H1 (cell line): Measurements from ENCODE around the gene ADAM30. TPM values are rescaled to one million over a fixed set of nuclear protein-coding genes. Genes with fewer than 3 reads are reported as not detected.

Experiments used
- CTCF ChIA-PET: fragments of 300-600 bp; sonication (Branson Sonifier 250); formaldehyde crosslinking; loops from one replicate; lab custom pipeline; 2021; ENCODE audit not compliant: partially characterized antibody; lab: Charles Lee
- POLR2A ChIA-PET: fragments of 300-600 bp; sonication (Branson Sonifier 250); formaldehyde crosslinking; loops from one replicate; lab custom pipeline; 2021; ENCODE audit warnings: inconsistent platforms; ENCODE audit not compliant: partially characterized antibody; lab: Charles Lee
- DNase-seq, 2 experiments: peaks; one replicate each; pipeline versions ENCODE4 v3.0.0 to v3.0.0-alpha.2; 2010 to 2022; ENCODE audit warnings: low spot score in 2 of 2, low read depth in 1 of 2, mixed read lengths in 1 of 2
- FAIRE-seq: peaks from 2 replicates; lab custom pipeline; 2011; peaks lifted over from hg19 to GRCh38; lab: Jason Lieb, UNC
- H2AFZ ChIP-seq: 2 replicates; pipeline ENCODE4 v1.8.1; 2012; ENCODE audit warnings: low read length, inconsistent platforms
- H2AK5ac ChIP-seq: 2 replicates; pipeline ENCODE4 v1.6.1; 2013; ENCODE audit warnings: low read depth, low read length
- H2BK120ac ChIP-seq: replicated peaks from 2 replicates; pipeline ENCODE3; 2013; ENCODE audit warnings: low read depth, low read length, inconsistent platforms
- H2BK12ac ChIP-seq: 2 replicates; pipeline ENCODE4 v1.6.1; 2013; ENCODE audit warnings: low read depth, low read length
- H2BK15ac ChIP-seq: 2 replicates; pipeline ENCODE4 v1.6.1; 2013; ENCODE audit warnings: low read length
- H2BK20ac ChIP-seq: 2 replicates; pipeline ENCODE4 v1.6.1; 2013; ENCODE audit warnings: low read length
- H2BK5ac ChIP-seq: 2 replicates; pipeline ENCODE4 v1.6.1; 2013; ENCODE audit warnings: low read depth, low read length
- H3K14ac ChIP-seq: 2 replicates; pipeline ENCODE4 v1.6.1; 2013; ENCODE audit warnings: inconsistent platforms; ENCODE audit not compliant: insufficient read length
- H3K18ac ChIP-seq: 2 replicates; pipeline ENCODE4 v1.6.1; 2013; ENCODE audit warnings: low read length; ENCODE audit errors: extremely low read depth
- H3K23ac ChIP-seq: 2 replicates; pipeline ENCODE4 v1.6.1; 2013; ENCODE audit warnings: inconsistent platforms; ENCODE audit not compliant: insufficient read length
- H3K23me2 ChIP-seq: 2 replicates; pipeline ENCODE4 v1.6.1; 2013; ENCODE audit warnings: low read depth, low read length
- H3K27ac ChIP-seq: 2 replicates; pipeline ENCODE4 v1.6.1; 2011; ENCODE audit warnings: low read depth, low read length, inconsistent platforms
- H3K27me3 ChIP-seq, 4 experiments: replicated peaks in 1 of 4; 1 replicate in 1 of 4; 2 replicates in 3 of 4; pipeline versions ENCODE4 v1.6.1 to v1.8.1; 2011 to 2013; ENCODE audit warnings: low read length in 3 of 4, mild to moderate bottlenecking in 3 of 4, inconsistent platforms in 2 of 4, mixed read lengths in 2 of 4, moderate library complexity in 1 of 4; ENCODE audit not compliant: control insufficient read depth in 3 of 4, insufficient read depth in 3 of 4; ENCODE audit errors: extremely low read depth in 1 of 4
- H3K36me3 ChIP-seq, 4 experiments: 2 replicates each; pipeline versions ENCODE4 v1.6.1 to v1.8.1; 2011 to 2013; ENCODE audit warnings: mild to moderate bottlenecking in 4 of 4, low read length in 3 of 4, moderate library complexity in 2 of 4, control low read depth in 1 of 4, inconsistent platforms in 1 of 4; ENCODE audit not compliant: insufficient read depth in 4 of 4, control insufficient read depth in 2 of 4
- H3K4ac ChIP-seq: replicated peaks from 2 replicates; pipeline ENCODE3; 2013; ENCODE audit warnings: low read length, low read depth, mixed read lengths, inconsistent platforms; ENCODE audit not compliant: insufficient read length
- H3K4me1 ChIP-seq, 4 experiments: replicated peaks in 1 of 4; 1 replicate in 1 of 4; 2 replicates in 3 of 4; pipeline versions ENCODE4 v1.6.1 to v1.8.1; 2011 to 2013; ENCODE audit warnings: low read length in 3 of 4, inconsistent platforms in 2 of 4, mixed read lengths in 1 of 4; ENCODE audit not compliant: insufficient read depth in 4 of 4, control insufficient read depth in 3 of 4
- H3K4me2 ChIP-seq, 2 experiments: 2 replicates each; pipeline versions ENCODE4 v1.6.1 to v1.8.1; 2011 to 2013; ENCODE audit warnings: low read depth in 2 of 2, low read length in 2 of 2, control low read depth in 1 of 2, inconsistent platforms in 1 of 2, mild to moderate bottlenecking in 1 of 2; ENCODE audit not compliant: insufficient read depth in 1 of 2
- H3K4me3 ChIP-seq, 4 experiments: fragments of 200-600, 300-600 bp in 1 of 4; sonication (generic), shearing (Covaris generic), sonication (Bioruptor Twin) in 1 of 4; 2 replicates each; pipeline versions ENCODE4 v1.5.1 to v1.8.1; 2011 to 2016; ENCODE audit warnings: low read length in 4 of 4, low read depth in 3 of 4, control low read depth in 2 of 4, inconsistent platforms in 2 of 4, mild to moderate bottlenecking in 2 of 4, mixed read lengths in 1 of 4, moderate library complexity in 1 of 4; ENCODE audit not compliant: insufficient read depth in 2 of 4; ENCODE audit errors: extremely low read depth in 1 of 4
- H3K56ac ChIP-seq: replicated peaks from 2 replicates; pipeline ENCODE3; 2013; ENCODE audit warnings: low read depth, mild to moderate bottlenecking, mixed read lengths, low read length, inconsistent platforms; ENCODE audit not compliant: insufficient read length
- H3K79me1 ChIP-seq: 2 replicates; pipeline ENCODE4 v1.6.1; 2013; ENCODE audit warnings: low read depth, low read length, control low read depth
- H3K79me2 ChIP-seq, 2 experiments: 2 replicates each; pipeline versions ENCODE4 v1.6.1 to v1.8.1; 2012 to 2013; ENCODE audit warnings: low read length in 2 of 2, mild to moderate bottlenecking in 2 of 2, inconsistent platforms in 1 of 2; ENCODE audit not compliant: insufficient read depth in 2 of 2, control insufficient read depth in 1 of 2
- H3K9ac ChIP-seq, 4 experiments: replicated peaks in 1 of 4; 1 replicate in 1 of 4; 2 replicates in 3 of 4; pipeline versions ENCODE4 v1.6.1 to v1.8.1; 2011 to 2013; ENCODE audit warnings: low read depth in 3 of 4, low read length in 3 of 4, control low read depth in 2 of 4, mild to moderate bottlenecking in 2 of 4, moderate library complexity in 2 of 4, inconsistent platforms in 1 of 4; ENCODE audit errors: extremely low read depth in 1 of 4
- H3K9me3 ChIP-seq, 2 experiments: 2 replicates each; pipeline versions ENCODE4 v1.6.1 to v1.8.1; 2012 to 2013; ENCODE audit warnings: mild to moderate bottlenecking in 2 of 2, moderate library complexity in 2 of 2, control low read depth in 1 of 2, inconsistent platforms in 1 of 2, low read depth in 1 of 2, low read length in 1 of 2, mixed read lengths in 1 of 2; ENCODE audit not compliant: insufficient read depth in 2 of 2
- H4K20me1 ChIP-seq, 2 experiments: replicated peaks in 1 of 2; 2 replicates each; pipeline versions ENCODE3 to v1.8.1; 2011 to 2013; ENCODE audit warnings: inconsistent platforms in 2 of 2, low read length in 2 of 2, mild to moderate bottlenecking in 1 of 2; ENCODE audit not compliant: insufficient read depth in 2 of 2, control insufficient read depth in 1 of 2
- H4K5ac ChIP-seq: 2 replicates; pipeline ENCODE4 v1.6.1; 2013; ENCODE audit warnings: low read length, low read depth, mixed read lengths, inconsistent platforms; ENCODE audit not compliant: insufficient read length
- H4K8ac ChIP-seq: 2 replicates; pipeline ENCODE4 v1.8.0; 2013; ENCODE audit warnings: mild to moderate bottlenecking, moderate library complexity, low read length, inconsistent platforms; ENCODE audit not compliant: insufficient read depth; ENCODE audit errors: extremely low read depth
- H4K91ac ChIP-seq: replicated peaks from 2 replicates; pipeline ENCODE3; 2013; ENCODE audit warnings: low read length, mixed read lengths, inconsistent platforms; ENCODE audit not compliant: insufficient read length
- BACH1 ChIP-seq: IDR thresholded peaks from 2 replicates; pipeline ENCODE4 v1.6.1; 2012; ENCODE audit warnings: low read length, improper control_type of control experiment
- BRCA1 ChIP-seq: IDR thresholded peaks from 2 replicates; pipeline ENCODE4 v1.6.1; 2012; ENCODE audit warnings: low read depth, low read length, improper control_type of control experiment
- EZH2 ChIP-seq: fragments of 200-600 bp; sonication (generic); IDR thresholded peaks from 2 replicates; pipeline ENCODE4 v1.7.1; 2012; ENCODE audit warnings: low read depth, mild to moderate bottlenecking, moderate library complexity, low read length, inconsistent platforms; ENCODE audit not compliant: severe bottlenecking
- FOSL1 ChIP-seq: IDR thresholded peaks from 2 replicates; pipeline ENCODE4 v1.6.1; 2011; ENCODE audit warnings: mild to moderate bottlenecking, low read depth, low read length, moderate library complexity; ENCODE audit not compliant: insufficient read depth
- HDAC2 ChIP-seq, 2 experiments: fragments of 300-600 bp in 1 of 2; sonication (generic) in 1 of 2; IDR thresholded peaks; 2 replicates each; pipeline ENCODE4 v1.6.1; 2011 to 2012; ENCODE audit warnings: low read depth in 2 of 2, low read length in 2 of 2, mild to moderate bottlenecking in 2 of 2, moderate library complexity in 2 of 2, borderline replicate concordance in 1 of 2, inconsistent platforms in 1 of 2
- KDM5A ChIP-seq: fragments of 200-600 bp; IDR thresholded peaks from 2 replicates; pipeline ENCODE4 v1.7.1; 2012; ENCODE audit warnings: mild to moderate bottlenecking, low read length, inconsistent platforms, mixed read lengths
- MAFK ChIP-seq: IDR thresholded peaks from 2 replicates; pipeline ENCODE4 v1.6.1; 2012; ENCODE audit warnings: low read depth, mild to moderate bottlenecking, improper control_type of control experiment, low read length
- POLR2AphosphoS5 ChIP-seq: IDR thresholded peaks from 2 replicates; pipeline ENCODE4 v1.6.1; 2011; ENCODE audit warnings: low read depth, low read length
- POU5F1 ChIP-seq: IDR thresholded peaks from 2 replicates; pipeline ENCODE4 v1.6.1; 2011; ENCODE audit warnings: low read depth, mild to moderate bottlenecking, low read length, moderate library complexity
- SP2 ChIP-seq: IDR thresholded peaks from 2 replicates; pipeline ENCODE4 v1.6.1; 2012; ENCODE audit warnings: mild to moderate bottlenecking, low read length, inconsistent platforms
- TAF1 ChIP-seq: IDR thresholded peaks from 2 replicates; pipeline ENCODE4 v1.6.1; 2011; ENCODE audit warnings: mild to moderate bottlenecking, low read depth, low read length
- TEAD4 ChIP-seq: IDR thresholded peaks from 2 replicates; pipeline ENCODE4 v1.6.1; 2012; ENCODE audit warnings: low read depth, low read length, inconsistent platforms, mixed read lengths
- USF2 ChIP-seq: IDR thresholded peaks from 2 replicates; pipeline ENCODE4 v1.6.1; 2011; ENCODE audit warnings: low read length, improper control_type of control experiment
- YY1 ChIP-seq: IDR thresholded peaks from 2 replicates; pipeline ENCODE4 v1.6.1; 2011; ENCODE audit warnings: low read depth, mild to moderate bottlenecking, low read length
- WGBS, 2 experiments: shearing (Covaris generic) in 1 of 2; methylation state at CpG; one replicate each; pipeline versions ENCODE4 v1.1.6 to v1.1.7; 2013 to 2015; ENCODE audit warnings: low lambda C conversion rate in 2 of 2, mixed read lengths in 2 of 2, inconsistent platforms in 1 of 2, low coverage in 1 of 2, missing lambda C conversion rate in 1 of 2; ENCODE audit not compliant: insufficient replicate concordance in 2 of 2, insufficient coverage in 1 of 2, insufficient read length in 1 of 2; ENCODE audit errors: extremely low coverage in 1 of 2, missing lambda C conversion rate in 1 of 2; 5-methylcytosine and 5-hydroxymethylcytosine counted together
- polyA plus RNA-seq, 7 experiments: library from polyadenylated mRNA; depleted of rRNA in 3 of 7; stranded (reverse) in 5 of 7; unstranded in 2 of 7; fragments of >200 nt in 5 of 7; fragments of 200-250 nt in 2 of 7; gene quantifications; 1 replicate in 5 of 7; 2 replicates in 1 of 7; 4 replicates in 1 of 7; pipeline versions ENCODE4 v1.2.1 to v1.2.3, GENCODE V29; 2011 to 2013; ENCODE audit warnings: missing spikeins in 2 of 7, mixed read lengths in 2 of 7
- total RNA-seq: library from RNA; stranded (reverse); fragmentation: NEBNext Ultra II Directional; extraction: Animal tissue kit (Norgen Biotek cat#: 25700); gene quantifications from 2 replicates; pipeline ENCODE4 v1.2.1, GENCODE V29; 2021

The ADAM30 gene
- total and polyA plus RNA-seq, 2 of the 8 experiments (the other 6 are each of a cell fraction or from before 2014, with no cell fraction given), result not detected

- no peak overlapping the region for H4K91ac ChIP-seq
- peaks cover 0 to 4% of the 10 kb centered on the region in 2 experiments for H4K20me1 ChIP-seq
- no peak overlapping the region for H2BK20ac ChIP-seq
- no peak overlapping the region for H3K4me2 ChIP-seq
- 94% methylated on average over 1 of the region's 1 CpG; no CpG with 5 or more reads in 1 of the 2 experiments for WGBS, 2 experiments
- no peak overlapping the region for H2AK5ac ChIP-seq
- no peak overlapping the region for H4K5ac ChIP-seq
- no peaks in the 10 kb centered on the region; the same call in 1 of the 2 replicates for H3K23me2 ChIP-seq
- H3K18ac ChIP-seq, result no peak overlapping the region
- peaks cover 0 to 3% (median 0%) of the 10 kb centered on the region in 4 experiments; a peak in 1 of 7 replicates for H3K4me1 ChIP-seq
- H3K23ac ChIP-seq, result no peak overlapping the region
- no peak overlapping the region for H3K4ac ChIP-seq
- DNase-seq (no peak), FAIRE-seq (no peak)
- H3K79me2 ChIP-seq, result no peaks in the 10 kb centered on the region
- no peaks in the 10 kb centered on the region; the same call in 1 of the 2 replicates for H3K79me1 ChIP-seq
- no peak overlapping the region for H3K4me3 ChIP-seq
- no peak overlapping the region for H2BK15ac ChIP-seq
- no peak overlapping the region for H2BK120ac ChIP-seq
- H3K36me3 ChIP-seq, result peaks cover 0 to 17% (median 6%) of the 10 kb centered on the region in 4 experiments; a peak in 5 of 8 replicates
- H3K27ac ChIP-seq, result no peak overlapping the region
- H3K27me3 ChIP-seq, result no peaks in the 10 kb centered on the region
- H3K9me3 ChIP-seq, result no peaks in the 10 kb centered on the region
- ChIA-PET POLR2A (no interaction called here), CTCF (interaction anchor here (0.7 to 2.1 kb wide), 3 partner anchors 12 to 33 kb away, joined by 3 to 9 read pairs (median 8); no protein-coding TSS in a partner anchor)
- no peak overlapping the region for H2AFZ ChIP-seq
- H3K9ac ChIP-seq, result no peak overlapping the region
- no peak overlapping the region for H3K14ac ChIP-seq
- H3K56ac ChIP-seq, result no peak overlapping the region
- no peak overlapping the region for H2BK12ac ChIP-seq
- no peak overlapping the region for H4K8ac ChIP-seq
- H2BK5ac ChIP-seq, result no peak overlapping the region
- no peak for TF ChIP-seq BRCA1
- no peak for TF ChIP-seq MAFK
- TF ChIP-seq YY1, result no peak
- no peak for TF ChIP-seq POLR2AphosphoS5
- TF ChIP-seq TAF1, result no peak
- no peak for TF ChIP-seq SP2
- no peak for TF ChIP-seq TEAD4
- no peak for TF ChIP-seq HDAC2 (IDR thresholded peaks at IDR 0.05; ENCODE audit: borderline replicate concordance in 1 of 2, low read depth in 2 of 2, low read length in 2 of 2)
- TF ChIP-seq FOSL1, result no peak
- TF ChIP-seq BACH1, result no peak
- no peak for TF ChIP-seq POU5F1
- TF ChIP-seq KDM5A, result no peak
- no peak for TF ChIP-seq EZH2
- no peak for TF ChIP-seq USF2
Observed at GRCh38 chr1:119935373-119935772, 39.1 kb upstream of the ADAM30 start.
